Measurements from ENCODE around the gene ZNF503. TPM values are rescaled to one million over a fixed set of nuclear protein-coding genes. Genes with fewer than 3 reads are reported as not detected.

Gene ZNF503
- total and polyA plus RNA-seq, 10 of the 15 experiments (the other 5 are each of a cell fraction or from before 2014, with no cell fraction given): 0.05 to 1.1 (median 0.11) TPM; not detected in 1

- TF ChIP-seq RB1 (IDR thresholded peaks at IDR 0.05; ENCODE audit: borderline replicate concordance): no peak
Measured at GRCh38 chr10:75390178-75390577, 11.4 kb downstream of the ZNF503 start (continued).

- no peak for ATAC-seq
- no peaks in the 10 kb centered on the region for H3K79me2 ChIP-seq (ENCODE audit: control insufficient read depth, insufficient read depth, low read length)
- SMC1A ChIA-PET (ENCODE audit: uncharacterized antibody, unreplicated experiment): no interaction called here
- no peak overlapping the region for H3K9ac ChIP-seq (ENCODE audit: control insufficient read depth, insufficient read depth, low read length)
- in situ Hi-C loops (cut with MboI) (loop anchor here (25.0 kb wide), 2 partner anchors 649 to 1149 kb away; no protein-coding TSS in a partner anchor), intact Hi-C loops (cut with micrococcal nuclease; ENCODE audit: unreplicated experiment) (no loop called here)
- POLR2A ChIA-PET: no interaction called here
- no peaks in the 10 kb centered on the region for H3K36me3 ChIP-seq (ENCODE audit: control insufficient read depth in 2 of 2, insufficient read depth in 2 of 2, low read length in 1 of 2)
- FAIRE-seq: no peak
- H3K4me2 ChIP-seq (ENCODE audit: control insufficient read depth, insufficient read depth): no peak overlapping the region
- H3K4me1 ChIP-seq (ENCODE audit: control insufficient read depth, insufficient read depth, low read length): no peaks in the 10 kb centered on the region
- no peak overlapping the region for H3K27ac ChIP-seq (ENCODE audit: control insufficient read depth, insufficient read depth)
- no TSS peak for BruUV-seq (replicated peaks)
- H3K27me3 ChIP-seq (replicated peaks in 1 of 2; ENCODE audit: control insufficient read depth in 2 of 2, insufficient read depth in 2 of 2, low read length in 1 of 2): peaks cover 0 to 5% of the 10 kb centered on the region in 2 experiments; a peak in 2 of 4 replicates
- no peaks in the 10 kb centered on the region; the same call in none of the 2 replicates for H4K20me1 ChIP-seq (ENCODE audit: control insufficient read depth, insufficient read depth)
- CTCF ChIA-PET: no interaction called here
- no peak for DNase-seq (ENCODE audit: low read depth, low spot score)
- H3K4me3 ChIP-seq: no peak overlapping the region
- no peaks in the 10 kb centered on the region for H3K9me3 ChIP-seq (replicated peaks; ENCODE audit: control insufficient read depth, insufficient read depth, low read length)
- WGBS (ENCODE audit: insufficient coverage, insufficient replicate concordance, low lambda C conversion rate, missing lambda C conversion rate): 31% methylated on average over 3 of the region's 3 CpGs
- H2AFZ ChIP-seq (ENCODE audit: control insufficient read depth, low read depth, low read length): no peak overlapping the region
- RAD21 ChIA-PET (ENCODE audit: unreplicated experiment): no interaction called here
- no peak for TF ChIP-seq SP1 (IDR thresholded peaks at IDR 0.05; ENCODE audit: low read depth, low read length)
- no peak for TF ChIP-seq EP300 (IDR thresholded peaks at IDR 0.05; ENCODE audit: borderline replicate concordance in 1 of 2, control insufficient read depth in 1 of 2, low read depth in 2 of 2, low read length in 2 of 2)
- no peak for TF ChIP-seq CEBPZ (IDR thresholded peaks at IDR 0.05; ENCODE audit: low read depth, low read length)
- TF ChIP-seq RCOR1 (conservative IDR thresholded peaks at IDR 0.05; ENCODE audit: low read depth, low read length): no peak
- TF ChIP-seq YBX1 (IDR thresholded peaks at IDR 0.05): no peak
- TF ChIP-seq REST (IDR thresholded peaks at IDR 0.05; ENCODE audit: low read depth, low read length): no peak
- no peak for TF ChIP-seq CHD2 (IDR thresholded peaks at IDR 0.05; ENCODE audit: borderline replicate concordance, low read depth, low read length)
- no peak for TF ChIP-seq BMI1 (IDR thresholded peaks at IDR 0.05; ENCODE audit: borderline replicate concordance)
- TF ChIP-seq SRF (IDR thresholded peaks at IDR 0.05; ENCODE audit: low read depth in 2 of 2, low read length in 2 of 2): no peak
- no peak for TF ChIP-seq PAX8 (IDR thresholded peaks at IDR 0.05)
- no peak for TF ChIP-seq PML (IDR thresholded peaks at IDR 0.05; ENCODE audit: low read length)
- TF ChIP-seq IKZF2 (IDR thresholded peaks at IDR 0.05): no peak
- TF ChIP-seq CTCF (IDR thresholded peaks at IDR 0.05 in 2 of 3, conservative IDR thresholded peaks at IDR 0.05 in 1 of 3; ENCODE audit: control insufficient read depth in 2 of 3, extremely low read depth in 1 of 3, insufficient read depth in 1 of 3, low read depth in 3 of 3, low read length in 3 of 3): no peak
Measured at GRCh38 chr10:75388082-75388481, 13.5 kb downstream of the ZNF503 start.

Data from GM12878 (cell line).